HepG2 (cell line): ENCODE measurements around the gene FCN3. TPM values are rescaled to one million over a fixed set of nuclear protein-coding genes. Genes with fewer than 3 reads are reported as not detected.
A peak's percentile ranks its signal among the peaks of the same experiment; 100 is the strongest.

Experiments
- ADNP ChIP-seq: sonication (generic); formaldehyde crosslinking; IDR thresholded peaks from 2 replicates; pipeline ENCODE4 v1.4.0; 2020; ENCODE audit warnings: missing genetic modification reagents
- DNMT1 ChIP-seq: sonication (generic); formaldehyde crosslinking; IDR thresholded peaks from 2 replicates; pipeline ENCODE4 v1.5.1; 2020; ENCODE audit warnings: mild to moderate bottlenecking, missing genetic modification reagents
- ELF1 ChIP-seq: sonication (generic); formaldehyde crosslinking; IDR thresholded peaks from 2 replicates; pipeline ENCODE4 v1.4.0; 2020; ENCODE audit warnings: missing genetic modification reagents
- FOXP1 ChIP-seq, 2 experiments: fragments of 450-650 bp in 1 of 2; IDR thresholded peaks; 2 replicates each; pipeline ENCODE4 v1.6.1; 2017 to 2018; ENCODE audit warnings: antibody characterized with exemption in 1 of 2
- HNRNPUL1 ChIP-seq: fragments of 200-400 bp; formaldehyde crosslinking; IDR thresholded peaks from 2 replicates; pipeline ENCODE4 v1.6.1; 2017; ENCODE audit warnings: low read depth, mild to moderate bottlenecking, low read length, moderate library complexity
- KDM1A ChIP-seq: IDR thresholded peaks from 2 replicates; pipeline ENCODE4 v1.6.1; 2016; ENCODE audit warnings: missing compliant biosample characterization
- MATR3 ChIP-seq: sonication (generic); formaldehyde crosslinking; IDR thresholded peaks from 2 replicates; pipeline ENCODE4 v1.4.0; 2020; ENCODE audit warnings: missing genetic modification reagents
- MED1 ChIP-seq: sonication (generic); formaldehyde crosslinking; IDR thresholded peaks from 2 replicates; pipeline ENCODE4 v1.4.0; 2020; ENCODE audit warnings: missing genetic modification reagents
- NFRKB ChIP-seq: fragments of 450-650 bp; IDR thresholded peaks from 2 replicates; pipeline ENCODE4 v1.6.1; 2017
- NR2F1 ChIP-seq, 2 experiments: fragments of 450-650 bp in 1 of 2; formaldehyde crosslinking in 1 of 2; IDR thresholded peaks; 2 replicates each; pipeline versions ENCODE4 v1.5.0 to v1.6.1; 2016 to 2020; ENCODE audit warnings: mild to moderate bottlenecking in 1 of 2, missing compliant biosample characterization in 1 of 2, missing genetic modification reagents in 1 of 2, moderate library complexity in 1 of 2
- NR2F6 ChIP-seq, 2 experiments: IDR thresholded peaks; 2 replicates each; pipeline ENCODE4 v1.6.1; 2016; ENCODE audit warnings: antibody characterized with exemption in 1 of 2, mild to moderate bottlenecking in 1 of 2
- PTBP1 ChIP-seq: fragments of 200-400 bp; formaldehyde crosslinking; IDR thresholded peaks from 2 replicates; pipeline ENCODE4 v1.6.1; 2018; ENCODE audit warnings: low read length, low read depth; ENCODE audit not compliant: poor library complexity, severe bottlenecking
- RFX5 ChIP-seq: IDR thresholded peaks from 2 replicates; pipeline ENCODE4 v1.6.1; 2011; ENCODE audit warnings: low read depth, low read length, improper control_type of control experiment
- SNAPC2 ChIP-seq: sonication (generic); formaldehyde crosslinking; IDR thresholded peaks from 2 replicates; pipeline ENCODE4 v1.8.1; 2022; ENCODE audit warnings: mild to moderate bottlenecking, missing genetic modification reagents
- SP140L ChIP-seq: sonication (generic); formaldehyde crosslinking; IDR thresholded peaks from 2 replicates; pipeline ENCODE4 v1.4.0; 2020; ENCODE audit warnings: missing genetic modification reagents, borderline replicate concordance
- SSRP1 ChIP-seq: IDR thresholded peaks from 2 replicates; pipeline ENCODE4 v1.6.1; 2016; ENCODE audit warnings: control low read depth
- ZBTB46 ChIP-seq: sonication (generic); formaldehyde crosslinking; IDR thresholded peaks from 2 replicates; pipeline ENCODE4 v1.4.0; 2020; ENCODE audit warnings: mild to moderate bottlenecking, missing genetic modification reagents, borderline replicate concordance
- ZMYM3 ChIP-seq: sonication (generic); formaldehyde crosslinking; IDR thresholded peaks from 2 replicates; pipeline ENCODE4 v1.5.1; 2020; ENCODE audit warnings: mild to moderate bottlenecking, missing genetic modification reagents
- ZNF207 ChIP-seq: fragments of 450-650 bp; IDR thresholded peaks from 2 replicates; pipeline ENCODE4 v1.6.1; 2016; ENCODE audit warnings: antibody characterized with exemption, borderline replicate concordance
- ZNF263 ChIP-seq: sonication (generic); formaldehyde crosslinking; IDR thresholded peaks from 2 replicates; pipeline ENCODE4 v1.4.0; 2020; ENCODE audit warnings: missing genetic modification reagents
- ZNF274 ChIP-seq: sonication (generic); formaldehyde crosslinking; IDR thresholded peaks from 2 replicates; pipeline ENCODE4 v1.5.1; 2020; ENCODE audit warnings: mild to moderate bottlenecking, missing genetic modification reagents
- ZNF441 ChIP-seq: sonication (generic); formaldehyde crosslinking; IDR thresholded peaks from 2 replicates; pipeline ENCODE4 v1.7.0; 2021; ENCODE audit warnings: missing genetic modification reagents, borderline replicate concordance
- polyA plus RNA-seq, 8 experiments: library from polyadenylated mRNA; depleted of rRNA in 3 of 8; stranded (reverse) in 7 of 8; unstranded in 1 of 8; fragments of >200 nt; fragmentation: Illumina TruSeq in 4 of 8; extraction: Trizol in 4 of 8; gene quantifications; 2 replicates each; pipeline versions ENCODE4 v1.2.1 to v1.2.3, GENCODE V29; 2011 to 2016; ENCODE audit warnings: low read depth in 4 of 8, missing spikeins in 1 of 8, mixed read lengths in 1 of 8; ENCODE audit not compliant: insufficient read depth in 1 of 8
- total RNA-seq, 5 experiments: library from RNA; depleted of rRNA; stranded (reverse); fragments of >200 nt; fragmentation: Illumina TruSeq; extraction: Trizol; gene quantifications; 2 replicates each; pipeline ENCODE4 v1.2.3, GENCODE V29; 2016; ENCODE audit warnings: low read depth in 1 of 5
- TF ChIP-seq, protein P1 (sequence below): IDR thresholded peaks from 2 replicates; pipeline ENCODE4 v1.4.0; 2020; ENCODE audit warnings: mild to moderate bottlenecking, missing genetic modification reagents
- TF ChIP-seq, protein P2 (sequence below): sonication (generic); formaldehyde crosslinking; IDR thresholded peaks from 2 replicates; pipeline ENCODE4 v1.5.1; 2020; ENCODE audit warnings: missing genetic modification reagents, mild to moderate bottlenecking, borderline replicate concordance
- TF ChIP-seq, protein P3 (sequence below): sonication (generic); formaldehyde crosslinking; IDR thresholded peaks from 2 replicates; pipeline ENCODE4 v1.9.0; 2021; ENCODE audit warnings: missing genetic modification reagents, borderline replicate concordance

Gene FCN3
- total and polyA plus RNA-seq, 2 of the 13 experiments (the other 11 are each of a cell fraction or from before 2014, with no cell fraction given): not detected

- TF ChIP-seq, protein P1, sequence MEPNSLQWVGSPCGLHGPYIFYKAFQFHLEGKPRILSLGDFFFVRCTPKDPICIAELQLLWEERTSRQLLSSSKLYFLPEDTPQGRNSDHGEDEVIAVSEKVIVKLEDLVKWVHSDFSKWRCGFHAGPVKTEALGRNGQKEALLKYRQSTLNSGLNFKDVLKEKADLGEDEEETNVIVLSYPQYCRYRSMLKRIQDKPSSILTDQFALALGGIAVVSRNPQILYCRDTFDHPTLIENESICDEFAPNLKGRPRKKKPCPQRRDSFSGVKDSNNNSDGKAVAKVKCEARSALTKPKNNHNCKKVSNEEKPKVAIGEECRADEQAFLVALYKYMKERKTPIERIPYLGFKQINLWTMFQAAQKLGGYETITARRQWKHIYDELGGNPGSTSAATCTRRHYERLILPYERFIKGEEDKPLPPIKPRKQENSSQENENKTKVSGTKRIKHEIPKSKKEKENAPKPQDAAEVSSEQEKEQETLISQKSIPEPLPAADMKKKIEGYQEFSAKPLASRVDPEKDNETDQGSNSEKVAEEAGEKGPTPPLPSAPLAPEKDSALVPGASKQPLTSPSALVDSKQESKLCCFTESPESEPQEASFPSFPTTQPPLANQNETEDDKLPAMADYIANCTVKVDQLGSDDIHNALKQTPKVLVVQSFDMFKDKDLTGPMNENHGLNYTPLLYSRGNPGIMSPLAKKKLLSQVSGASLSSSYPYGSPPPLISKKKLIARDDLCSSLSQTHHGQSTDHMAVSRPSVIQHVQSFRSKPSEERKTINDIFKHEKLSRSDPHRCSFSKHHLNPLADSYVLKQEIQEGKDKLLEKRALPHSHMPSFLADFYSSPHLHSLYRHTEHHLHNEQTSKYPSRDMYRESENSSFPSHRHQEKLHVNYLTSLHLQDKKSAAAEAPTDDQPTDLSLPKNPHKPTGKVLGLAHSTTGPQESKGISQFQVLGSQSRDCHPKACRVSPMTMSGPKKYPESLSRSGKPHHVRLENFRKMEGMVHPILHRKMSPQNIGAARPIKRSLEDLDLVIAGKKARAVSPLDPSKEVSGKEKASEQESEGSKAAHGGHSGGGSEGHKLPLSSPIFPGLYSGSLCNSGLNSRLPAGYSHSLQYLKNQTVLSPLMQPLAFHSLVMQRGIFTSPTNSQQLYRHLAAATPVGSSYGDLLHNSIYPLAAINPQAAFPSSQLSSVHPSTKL: no peak
- TF ChIP-seq SP140L (CRISPR knock-in tag): no peak
- TF ChIP-seq, protein P2, sequence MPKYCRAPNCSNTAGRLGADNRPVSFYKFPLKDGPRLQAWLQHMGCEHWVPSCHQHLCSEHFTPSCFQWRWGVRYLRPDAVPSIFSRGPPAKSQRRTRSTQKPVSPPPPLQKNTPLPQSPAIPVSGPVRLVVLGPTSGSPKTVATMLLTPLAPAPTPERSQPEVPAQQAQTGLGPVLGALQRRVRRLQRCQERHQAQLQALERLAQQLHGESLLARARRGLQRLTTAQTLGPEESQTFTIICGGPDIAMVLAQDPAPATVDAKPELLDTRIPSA (CRISPR knock-in tag): no peak; the same call in 1 of the 2 replicates
- no peak for TF ChIP-seq ZNF207
- TF ChIP-seq ADNP (CRISPR knock-in tag): no peak
- no peak for TF ChIP-seq DNMT1
- no peak; the same call in 1 of the 2 replicates for TF ChIP-seq ZMYM3 (CRISPR knock-in tag)
- TF ChIP-seq, protein P3, sequence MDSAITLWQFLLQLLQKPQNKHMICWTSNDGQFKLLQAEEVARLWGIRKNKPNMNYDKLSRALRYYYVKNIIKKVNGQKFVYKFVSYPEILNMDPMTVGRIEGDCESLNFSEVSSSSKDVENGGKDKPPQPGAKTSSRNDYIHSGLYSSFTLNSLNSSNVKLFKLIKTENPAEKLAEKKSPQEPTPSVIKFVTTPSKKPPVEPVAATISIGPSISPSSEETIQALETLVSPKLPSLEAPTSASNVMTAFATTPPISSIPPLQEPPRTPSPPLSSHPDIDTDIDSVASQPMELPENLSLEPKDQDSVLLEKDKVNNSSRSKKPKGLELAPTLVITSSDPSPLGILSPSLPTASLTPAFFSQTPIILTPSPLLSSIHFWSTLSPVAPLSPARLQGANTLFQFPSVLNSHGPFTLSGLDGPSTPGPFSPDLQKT (CRISPR knock-in tag): no peak
- no peak for TF ChIP-seq RFX5
- no peak for TF ChIP-seq NR2F6 (IDR thresholded peaks at IDR 0.05)
- TF ChIP-seq NR2F6 (CRISPR knock-in tag; IDR thresholded peaks at IDR 0.05): peak; percentile 53; the same call in 1 of the 2 replicates
- TF ChIP-seq MED1 (CRISPR knock-in tag): peak; percentile 45
- TF ChIP-seq HNRNPUL1: no peak
- no peak for TF ChIP-seq ZNF441 (CRISPR knock-in tag)
- peak; percentile 54; the same call in 1 of the 2 replicates for TF ChIP-seq ZNF263 (CRISPR knock-in tag)
- TF ChIP-seq KDM1A: no peak
- TF ChIP-seq PTBP1: no peak
- TF ChIP-seq FOXP1 (IDR thresholded peaks at IDR 0.05): no peak
- no peak for TF ChIP-seq FOXP1 (CRISPR knock-in tag; IDR thresholded peaks at IDR 0.05)
- no peak for TF ChIP-seq ELF1 (CRISPR knock-in tag)
- TF ChIP-seq MATR3 (CRISPR knock-in tag): no peak
- TF ChIP-seq ZBTB46 (CRISPR knock-in tag): no peak
- no peak for TF ChIP-seq NR2F1 (CRISPR knock-in tag; IDR thresholded peaks at IDR 0.05)
- no peak for TF ChIP-seq SSRP1 (CRISPR knock-in tag)
- no peak for TF ChIP-seq ZNF274 (CRISPR knock-in tag)
- no peak for TF ChIP-seq SNAPC2 (CRISPR knock-in tag)
- TF ChIP-seq NFRKB: no peak
Observed at GRCh38 chr1:27341525-27342252, 32.9 kb downstream of the FCN3 start, which contains the start of gene SYTL1 (continued).
